ENCODE measurements around the gene C1orf52.

C1orf52 gene

DNA sequence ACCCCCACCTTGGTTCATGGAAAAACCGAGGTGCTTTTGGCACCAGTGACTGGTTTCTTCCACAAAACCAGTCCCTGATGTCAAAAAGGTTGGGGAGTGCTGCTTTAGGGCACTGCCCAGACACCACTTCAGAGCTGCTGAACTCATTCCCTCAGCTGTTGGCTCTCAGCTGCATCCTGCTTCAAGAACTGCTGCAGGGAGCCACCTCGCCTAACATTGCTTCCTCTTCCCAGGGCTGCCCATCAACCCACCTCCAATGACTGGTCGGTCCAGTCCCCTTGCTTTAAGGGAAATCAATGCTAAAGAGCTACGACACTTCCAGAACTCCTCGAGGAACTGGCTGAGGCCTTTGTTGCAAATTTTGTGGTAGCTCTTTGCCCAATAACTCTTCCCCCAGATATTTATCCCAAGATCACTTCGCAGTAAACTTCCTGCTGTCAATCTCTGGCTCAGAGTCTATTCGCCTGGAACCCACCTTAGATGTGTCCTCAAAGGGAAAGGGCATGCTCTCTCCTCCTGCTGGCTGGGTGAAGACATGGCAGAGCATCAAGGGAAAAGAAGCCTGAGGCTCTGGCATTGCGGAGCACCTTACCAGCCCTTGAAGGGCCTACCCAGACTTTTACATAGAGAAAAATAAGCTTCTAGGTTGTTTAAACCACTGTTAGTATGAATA, 29.0 kb downstream of the C1orf52 start:
- DNase-seq (ENCODE audit: low read depth): no peak
- no peak overlapping the region for H3K4me3 ChIP-seq (ENCODE audit: low read depth, low read length)
- TF ChIP-seq, protein P1, sequence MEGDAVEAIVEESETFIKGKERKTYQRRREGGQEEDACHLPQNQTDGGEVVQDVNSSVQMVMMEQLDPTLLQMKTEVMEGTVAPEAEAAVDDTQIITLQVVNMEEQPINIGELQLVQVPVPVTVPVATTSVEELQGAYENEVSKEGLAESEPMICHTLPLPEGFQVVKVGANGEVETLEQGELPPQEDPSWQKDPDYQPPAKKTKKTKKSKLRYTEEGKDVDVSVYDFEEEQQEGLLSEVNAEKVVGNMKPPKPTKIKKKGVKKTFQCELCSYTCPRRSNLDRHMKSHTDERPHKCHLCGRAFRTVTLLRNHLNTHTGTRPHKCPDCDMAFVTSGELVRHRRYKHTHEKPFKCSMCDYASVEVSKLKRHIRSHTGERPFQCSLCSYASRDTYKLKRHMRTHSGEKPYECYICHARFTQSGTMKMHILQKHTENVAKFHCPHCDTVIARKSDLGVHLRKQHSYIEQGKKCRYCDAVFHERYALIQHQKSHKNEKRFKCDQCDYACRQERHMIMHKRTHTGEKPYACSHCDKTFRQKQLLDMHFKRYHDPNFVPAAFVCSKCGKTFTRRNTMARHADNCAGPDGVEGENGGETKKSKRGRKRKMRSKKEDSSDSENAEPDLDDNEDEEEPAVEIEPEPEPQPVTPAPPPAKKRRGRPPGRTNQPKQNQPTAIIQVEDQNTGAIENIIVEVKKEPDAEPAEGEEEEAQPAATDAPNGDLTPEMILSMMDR (conservative IDR thresholded peaks at IDR 0.05; ENCODE audit: low read depth, low read length): peak; percentile 50

DNA sequence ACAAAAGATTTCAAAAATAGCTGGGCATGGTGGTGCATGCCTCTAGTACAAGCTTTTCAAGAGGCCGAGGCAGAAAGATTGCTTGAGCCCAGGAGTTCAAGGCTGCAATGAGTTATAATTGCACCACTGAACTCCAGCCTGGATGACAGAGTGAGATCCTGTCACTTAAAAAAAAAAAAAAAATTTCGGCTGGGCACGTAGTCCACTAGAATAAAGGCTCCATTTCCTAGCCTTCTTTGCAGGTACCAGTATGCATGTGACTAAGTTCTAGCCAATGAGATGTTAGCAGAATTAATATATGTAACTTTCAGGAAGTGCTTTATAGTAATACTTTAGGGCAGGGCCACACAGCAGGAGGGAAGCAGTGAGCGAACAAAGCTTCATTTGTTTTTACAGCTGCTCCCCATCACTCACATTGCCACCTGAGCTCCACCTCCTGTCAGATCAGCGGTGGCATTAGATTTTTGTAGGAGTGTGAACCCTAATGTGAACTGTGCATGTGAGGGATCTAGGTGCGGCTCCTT, 29.8 kb downstream of the C1orf52 start:
- no peak overlapping the region for H3K4me3 ChIP-seq (ENCODE audit: low read depth, low read length)
- DNase-seq (ENCODE audit: low read depth): no peak
- TF ChIP-seq, protein P1 (conservative IDR thresholded peaks at IDR 0.05; ENCODE audit: low read depth, low read length): no peak

DNA sequence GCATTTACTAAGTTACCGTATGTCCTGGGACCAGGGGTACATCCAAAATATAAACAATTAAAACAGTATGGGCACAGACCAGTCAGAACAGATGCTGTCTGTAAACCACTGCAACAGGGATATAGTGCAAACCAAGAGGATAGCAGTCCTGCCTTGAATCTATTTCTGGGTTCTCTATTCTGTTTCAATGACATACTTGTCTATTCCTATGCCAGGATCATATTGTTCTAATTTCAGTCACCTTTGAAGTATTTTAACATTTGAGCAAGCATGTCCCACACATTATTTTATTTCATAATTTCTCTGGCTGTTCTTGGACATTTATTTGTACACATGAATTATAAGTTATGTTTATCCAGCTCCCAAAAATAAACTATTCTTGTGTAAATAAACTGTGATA, 30.5 kb downstream of the C1orf52 start:
- DNase-seq (ENCODE audit: low read depth): no peak
- TF ChIP-seq, protein P1 (conservative IDR thresholded peaks at IDR 0.05; ENCODE audit: low read depth, low read length): no peak
- H3K4me3 ChIP-seq (ENCODE audit: low read depth, low read length): no peak overlapping the region

DNA sequence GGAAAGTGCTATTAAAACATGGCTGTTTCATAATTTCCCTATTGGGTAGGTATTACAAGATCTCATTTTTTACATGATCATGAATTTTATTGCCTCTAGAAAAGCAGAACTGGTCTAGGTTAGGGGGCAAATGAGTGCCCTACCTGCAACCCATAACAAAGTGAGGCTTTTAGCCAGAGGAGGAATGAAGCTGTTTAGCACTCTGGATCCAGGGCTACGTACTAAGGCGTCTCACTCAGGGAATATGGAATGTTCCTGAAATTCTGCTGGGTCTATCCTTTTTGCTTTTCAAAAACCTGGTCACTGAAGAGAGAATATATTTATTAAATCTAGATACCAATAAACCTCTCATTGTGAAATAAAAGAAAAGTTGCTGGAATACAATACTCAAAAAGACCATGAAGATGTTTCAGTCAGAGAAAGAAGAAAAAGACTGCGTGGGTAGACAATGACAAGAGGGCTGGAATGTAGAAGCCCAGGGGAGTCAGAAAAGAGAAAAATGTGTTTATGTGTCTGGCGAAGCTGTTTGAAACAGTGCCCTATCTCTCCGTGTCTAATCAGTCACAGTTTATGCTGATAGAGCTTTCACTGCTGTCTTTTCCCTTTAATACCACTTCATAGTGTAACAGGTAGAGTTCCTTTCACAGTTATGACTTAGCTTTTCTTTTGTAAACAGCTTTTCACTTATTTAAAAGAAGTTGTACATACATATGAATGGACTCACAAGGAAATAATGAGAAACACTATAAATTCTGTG, 33.7 kb downstream of the C1orf52 start:
- no peak overlapping the region for H3K4me3 ChIP-seq (ENCODE audit: low read depth, low read length)
- peak; percentile 39 for DNase-seq (ENCODE audit: low read depth)
- TF ChIP-seq, protein P1 (conservative IDR thresholded peaks at IDR 0.05; ENCODE audit: low read depth, low read length): no peak

DNA sequence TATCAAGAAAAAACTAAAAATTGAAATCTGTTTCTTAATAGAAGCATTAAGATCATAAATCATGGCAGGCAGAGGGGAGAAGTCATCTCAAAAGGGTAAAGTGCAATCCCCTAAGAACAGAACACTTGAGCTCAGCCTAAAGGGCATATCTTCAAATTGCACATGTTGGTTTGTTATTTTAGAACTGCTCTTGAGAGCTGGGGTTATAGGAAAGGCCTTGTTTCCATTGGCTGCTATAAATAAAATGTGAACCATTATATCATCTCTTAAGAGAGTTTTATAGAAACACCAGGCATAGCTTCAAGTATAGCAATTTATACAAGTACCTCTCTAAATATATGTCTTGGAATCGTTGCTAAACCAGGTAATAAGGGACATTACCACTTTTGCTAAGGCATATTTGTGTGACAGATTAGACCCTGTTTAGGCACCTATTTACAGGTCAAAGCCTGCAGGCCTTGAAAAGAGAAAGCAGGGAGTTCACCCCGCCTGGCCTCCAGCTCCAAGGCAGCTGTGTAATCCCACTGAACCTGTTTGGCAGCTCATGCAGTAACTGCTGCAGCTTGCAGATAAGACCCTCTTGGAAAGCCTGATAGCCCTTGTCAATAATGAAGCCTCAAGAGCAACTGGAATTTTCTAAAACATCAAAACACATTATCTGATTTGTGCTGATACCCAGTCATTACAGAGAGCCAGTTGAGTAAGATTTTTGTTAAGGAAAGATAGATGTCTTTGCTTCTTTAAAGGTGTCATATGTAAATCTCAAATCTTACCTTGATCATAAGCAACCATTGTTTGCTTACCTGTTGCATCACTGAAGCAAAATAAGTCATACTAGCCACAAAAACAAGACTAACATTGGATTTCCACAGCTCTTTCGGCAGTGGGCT, 34.5 kb downstream of the C1orf52 start:
- DNase-seq (ENCODE audit: low read depth): peak; percentile 22
- no peak overlapping the region for H3K4me3 ChIP-seq (ENCODE audit: low read depth, low read length)
- TF ChIP-seq, protein P1 (conservative IDR thresholded peaks at IDR 0.05; ENCODE audit: low read depth, low read length): no peak

DNA sequence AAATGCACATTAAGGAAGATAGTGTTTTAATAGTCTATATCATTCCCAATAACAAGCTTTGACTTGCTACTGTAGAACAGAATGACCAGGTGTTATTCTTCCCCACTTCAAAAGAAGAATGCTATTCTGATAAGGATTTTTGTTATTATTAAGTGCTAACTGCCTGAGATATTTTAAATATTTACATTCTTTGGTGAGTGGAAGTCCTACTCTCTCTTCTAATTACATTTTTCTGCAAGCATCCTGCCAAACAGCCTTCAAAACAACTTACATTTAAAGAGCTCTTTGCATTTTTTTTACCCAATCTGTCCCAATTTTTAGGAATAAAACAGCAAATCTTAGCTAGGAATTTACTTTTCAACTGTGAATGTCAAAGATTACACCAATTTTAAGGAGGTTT, 35.2 kb downstream of the C1orf52 start:
- TF ChIP-seq, protein P1 (conservative IDR thresholded peaks at IDR 0.05; ENCODE audit: low read depth, low read length): no peak
- H3K4me3 ChIP-seq (ENCODE audit: low read depth, low read length): no peak overlapping the region
- no peak for DNase-seq (ENCODE audit: low read depth)

Measured in choroid plexus epithelial cell (primary cell).